SK-N-SH treated with all-trans-retinoic acid at 6 μM for 48 hours (cell line): Measurements from ENCODE around the gene DPYD.

Source experiments
- SNAI2 ChIP-seq: fragments of 250-450 bp; sonication (Bioruptor Pico); IDR thresholded peaks from 2 replicates; pipeline ENCODE4 v1.5.0; 2020; ENCODE audit warnings: mild to moderate bottlenecking, moderate library complexity
- ZC3H10 ChIP-seq: fragments of 250-450 bp; sonication (Bioruptor Pico); IDR thresholded peaks from 2 replicates; pipeline ENCODE4 v1.5.1; 2021; ENCODE audit warnings: mild to moderate bottlenecking, moderate library complexity
- ZFP3 ChIP-seq: fragments of 250-450 bp; sonication (Bioruptor Pico); IDR thresholded peaks from 2 replicates; pipeline ENCODE4 v1.5.0; 2020; ENCODE audit warnings: mild to moderate bottlenecking, moderate library complexity
- TF ChIP-seq, protein P1 (sequence below): fragments of 250-450 bp; sonication (Bioruptor Pico); IDR thresholded peaks from 2 replicates; pipeline ENCODE4 v1.5.1; 2020; ENCODE audit warnings: low read depth, mild to moderate bottlenecking, moderate library complexity

DNA sequence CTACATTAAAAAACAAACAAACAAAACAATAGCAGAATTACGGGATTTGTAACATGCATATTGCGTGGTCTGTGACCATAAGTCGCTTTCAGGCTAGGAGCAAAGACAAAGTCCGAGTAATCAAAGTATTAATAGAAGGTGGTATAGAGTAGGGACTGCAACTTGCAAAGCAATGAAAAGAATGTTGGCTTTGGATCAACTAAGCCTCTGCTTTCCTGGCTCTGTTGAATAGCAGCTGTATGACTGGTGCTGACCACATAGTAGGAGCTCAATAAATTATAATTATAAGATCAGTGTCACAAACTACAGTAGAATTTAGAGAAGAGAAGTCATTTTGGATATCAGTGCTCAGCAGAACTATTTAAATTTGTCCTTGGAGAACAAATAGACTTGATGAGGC, 586.4 kb downstream of the DPYD start:
- TF ChIP-seq ZC3H10 (CRISPR knock-in tag), result no peak
- TF ChIP-seq ZFP3 (CRISPR knock-in tag), result no peak
- TF ChIP-seq, protein P1, sequence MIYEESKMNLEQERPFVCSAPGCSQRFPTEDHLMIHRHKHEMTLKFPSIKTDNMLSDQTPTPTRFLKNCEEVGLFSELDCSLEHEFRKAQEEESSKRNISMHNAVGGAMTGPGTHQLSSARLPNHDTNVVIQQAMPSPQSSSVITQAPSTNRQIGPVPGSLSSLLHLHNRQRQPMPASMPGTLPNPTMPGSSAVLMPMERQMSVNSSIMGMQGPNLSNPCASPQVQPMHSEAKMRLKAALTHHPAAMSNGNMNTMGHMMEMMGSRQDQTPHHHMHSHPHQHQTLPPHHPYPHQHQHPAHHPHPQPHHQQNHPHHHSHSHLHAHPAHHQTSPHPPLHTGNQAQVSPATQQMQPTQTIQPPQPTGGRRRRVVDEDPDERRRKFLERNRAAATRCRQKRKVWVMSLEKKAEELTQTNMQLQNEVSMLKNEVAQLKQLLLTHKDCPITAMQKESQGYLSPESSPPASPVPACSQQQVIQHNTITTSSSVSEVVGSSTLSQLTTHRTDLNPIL, result no peak
- TF ChIP-seq SNAI2 (CRISPR knock-in tag), result no peak
